WTC11 (cell line): ENCODE data around the gene ERC2. TPM values are rescaled to one million over a fixed set of nuclear protein-coding genes. Genes with fewer than 3 reads are reported as not detected.

Experiments used
- ATAC-seq: fragments of 200-7000 bp; cut with Tn5 transposase; 2 replicates; pipeline ENCODE4 v1.10.0; 2021; ENCODE audit warnings: mild to moderate bottlenecking, moderate library complexity
- CTCF ChIA-PET: fragments of 300-600 bp; sonication (Branson Sonifier 250); formaldehyde crosslinking; loops from one replicate; lab custom pipeline; 2021; ENCODE audit warnings: antibody characterized with exemption; lab: Charles Lee
- POLR2A ChIA-PET: fragments of 350-600 bp; sonication (Branson Sonifier 250); formaldehyde crosslinking; loops from one replicate; lab custom pipeline; 2021; ENCODE audit warnings: antibody characterized with exemption; lab: Charles Lee
- DNase-seq: peaks from one replicate; pipeline ENCODE4 v3.0.0; 2021; ENCODE audit warnings: low spot score
- H3K27ac Mint-ChIP-seq: 2 replicates; pipeline ENCODE4 v1.8.0; 2021; ENCODE audit warnings: mixed read lengths
- H3K27me3 Mint-ChIP-seq: 2 replicates; pipeline ENCODE4 v1.8.0; 2021; ENCODE audit warnings: low read depth, mild to moderate bottlenecking, moderate library complexity, mixed read lengths
- H3K36me3 Mint-ChIP-seq: 2 replicates; pipeline ENCODE4 v1.8.0; 2021; ENCODE audit warnings: mixed read lengths
- H3K4me1 Mint-ChIP-seq: 2 replicates; pipeline ENCODE4 v1.8.0; 2022; ENCODE audit warnings: mixed read lengths
- H3K4me3 Mint-ChIP-seq: 2 replicates; pipeline ENCODE4 v1.8.0; 2021; ENCODE audit warnings: mild to moderate bottlenecking, moderate library complexity, mixed read lengths
- H3K9me3 Mint-ChIP-seq: 2 replicates; pipeline ENCODE4 v1.8.0; 2021; ENCODE audit warnings: mixed read lengths
- ARID4B ChIP-seq: sonication (generic); formaldehyde crosslinking; IDR thresholded peaks from 2 replicates; pipeline ENCODE4 v1.8.0; 2023; ENCODE audit warnings: missing genetic modification reagents, mild to moderate bottlenecking, borderline replicate concordance
- ESRRA ChIP-seq: sonication (generic); formaldehyde crosslinking; IDR thresholded peaks from 2 replicates; pipeline ENCODE4 v1.8.1; 2022; ENCODE audit warnings: mild to moderate bottlenecking, missing genetic modification reagents, borderline replicate concordance
- GABPB1 ChIP-seq: sonication (generic); formaldehyde crosslinking; IDR thresholded peaks from 2 replicates; pipeline ENCODE4 v1.8.1; 2023; ENCODE audit warnings: mild to moderate bottlenecking, missing genetic modification reagents
- GTF2I ChIP-seq: fragments of 250-450 bp; sonication (Bioruptor Pico); conservative IDR thresholded peaks from 2 replicates; pipeline ENCODE4 v1.4.0; 2021; ENCODE audit warnings: mild to moderate bottlenecking
- KAT7 ChIP-seq: sonication (generic); formaldehyde crosslinking; IDR thresholded peaks from 2 replicates; pipeline ENCODE4 v1.8.1; 2023; ENCODE audit warnings: missing genetic modification reagents, mild to moderate bottlenecking, borderline replicate concordance
- NR1H2 ChIP-seq: sonication (generic); formaldehyde crosslinking; IDR thresholded peaks from 2 replicates; pipeline ENCODE4 v1.9.0; 2021; ENCODE audit warnings: mild to moderate bottlenecking, moderate library complexity, missing genetic modification reagents
- PREB ChIP-seq: sonication (generic); formaldehyde crosslinking; IDR thresholded peaks from 2 replicates; pipeline ENCODE4 v1.8.1; 2022; ENCODE audit warnings: mild to moderate bottlenecking, missing genetic modification reagents, moderate library complexity, borderline replicate concordance
- RELA ChIP-seq: sonication (generic); formaldehyde crosslinking; IDR thresholded peaks from 2 replicates; pipeline ENCODE4 v1.8.1; 2022; ENCODE audit warnings: missing genetic modification reagents, mild to moderate bottlenecking, borderline replicate concordance
- SMAD3 ChIP-seq: sonication (generic); formaldehyde crosslinking; IDR thresholded peaks from 2 replicates; pipeline ENCODE4 v1.8.0; 2022; ENCODE audit warnings: missing genetic modification reagents, mild to moderate bottlenecking, borderline replicate concordance
- TCF7 ChIP-seq: sonication (generic); formaldehyde crosslinking; IDR thresholded peaks from 2 replicates; pipeline ENCODE4 v1.8.0; 2022; ENCODE audit warnings: mild to moderate bottlenecking, low read depth, missing genetic modification reagents, moderate library complexity
- TEAD1 ChIP-seq: sonication (generic); formaldehyde crosslinking; IDR thresholded peaks from 2 replicates; pipeline ENCODE4 v1.8.0; 2022; ENCODE audit warnings: mild to moderate bottlenecking, missing genetic modification reagents
- TP53 ChIP-seq: sonication (generic); formaldehyde crosslinking; IDR thresholded peaks from 2 replicates; pipeline ENCODE4 v1.8.1; 2023; ENCODE audit warnings: mild to moderate bottlenecking, missing genetic modification reagents
- ZNF281 ChIP-seq: sonication (generic); formaldehyde crosslinking; IDR thresholded peaks from 2 replicates; pipeline ENCODE4 v1.8.0; 2023; ENCODE audit warnings: mild to moderate bottlenecking, missing genetic modification reagents
- ZNF425 ChIP-seq: fragments of 250-450 bp; sonication (Bioruptor Pico); conservative IDR thresholded peaks from 2 replicates; pipeline ENCODE4 v1.9.0; 2021; ENCODE audit warnings: mild to moderate bottlenecking
- ZNF671 ChIP-seq: fragments of 250-450 bp; sonication (Bioruptor Pico); IDR thresholded peaks from 2 replicates; pipeline ENCODE4 v1.8.0; 2021; ENCODE audit warnings: mild to moderate bottlenecking
- total RNA-seq: library from RNA; stranded (reverse); gene quantifications from 3 replicates; pipeline ENCODE4 v1.2.3, GENCODE V29; 2021
- TF ChIP-seq, protein P1 (sequence below): fragments of 250-450 bp; sonication (Bioruptor Pico); IDR thresholded peaks from 2 replicates; pipeline ENCODE4 v1.9.0; 2021; ENCODE audit warnings: moderate library complexity, mild to moderate bottlenecking, inconsistent platforms, borderline replicate concordance
- TF ChIP-seq, protein P2 (sequence below): fragments of 200-600 bp; IDR thresholded peaks from 2 replicates; pipeline ENCODE4 v1.8.0; 2022; ENCODE audit warnings: antibody characterized with exemption
- TF ChIP-seq, protein P3 (sequence below): fragments of 250-450 bp; sonication (Bioruptor Pico); IDR thresholded peaks from 2 replicates; pipeline ENCODE4 v2.1.2; 2022; ENCODE audit warnings: mild to moderate bottlenecking, moderate library complexity
- TF ChIP-seq, protein P4 (sequence below): sonication (generic); formaldehyde crosslinking; IDR thresholded peaks from 2 replicates; pipeline ENCODE4 v1.8.1; 2023; ENCODE audit warnings: mild to moderate bottlenecking, missing genetic modification reagents, moderate library complexity

Gene ERC2
- total RNA-seq, 1 experiment from 2014 or later, result 23.5 TPM

- TF ChIP-seq ZNF425 (CRISPR knock-in tag) (no peak), GABPB1 (CRISPR knock-in tag) (no peak), TEAD1 (CRISPR knock-in tag) (no peak), ZNF671 (no peak), SMAD3 (CRISPR knock-in tag) (no peak), PREB (no peak), ESRRA (no peak), RELA (no peak), TCF7 (CRISPR knock-in tag) (no peak)
- TF ChIP-seq, protein P1, sequence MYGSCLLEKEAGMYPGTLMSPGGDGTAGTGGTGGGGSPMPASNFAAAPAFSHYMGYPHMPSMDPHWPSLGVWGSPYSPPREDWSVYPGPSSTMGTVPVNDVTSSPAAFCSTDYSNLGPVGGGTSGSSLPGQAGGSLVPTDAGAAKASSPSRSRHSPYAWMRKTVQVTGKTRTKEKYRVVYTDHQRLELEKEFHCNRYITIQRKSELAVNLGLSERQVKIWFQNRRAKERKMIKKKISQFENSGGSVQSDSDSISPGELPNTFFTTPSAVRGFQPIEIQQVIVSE (CRISPR knock-in tag), result no peak
- TF ChIP-seq, protein P2, sequence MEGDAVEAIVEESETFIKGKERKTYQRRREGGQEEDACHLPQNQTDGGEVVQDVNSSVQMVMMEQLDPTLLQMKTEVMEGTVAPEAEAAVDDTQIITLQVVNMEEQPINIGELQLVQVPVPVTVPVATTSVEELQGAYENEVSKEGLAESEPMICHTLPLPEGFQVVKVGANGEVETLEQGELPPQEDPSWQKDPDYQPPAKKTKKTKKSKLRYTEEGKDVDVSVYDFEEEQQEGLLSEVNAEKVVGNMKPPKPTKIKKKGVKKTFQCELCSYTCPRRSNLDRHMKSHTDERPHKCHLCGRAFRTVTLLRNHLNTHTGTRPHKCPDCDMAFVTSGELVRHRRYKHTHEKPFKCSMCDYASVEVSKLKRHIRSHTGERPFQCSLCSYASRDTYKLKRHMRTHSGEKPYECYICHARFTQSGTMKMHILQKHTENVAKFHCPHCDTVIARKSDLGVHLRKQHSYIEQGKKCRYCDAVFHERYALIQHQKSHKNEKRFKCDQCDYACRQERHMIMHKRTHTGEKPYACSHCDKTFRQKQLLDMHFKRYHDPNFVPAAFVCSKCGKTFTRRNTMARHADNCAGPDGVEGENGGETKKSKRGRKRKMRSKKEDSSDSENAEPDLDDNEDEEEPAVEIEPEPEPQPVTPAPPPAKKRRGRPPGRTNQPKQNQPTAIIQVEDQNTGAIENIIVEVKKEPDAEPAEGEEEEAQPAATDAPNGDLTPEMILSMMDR, result no peak
- TF ChIP-seq, protein P3, sequence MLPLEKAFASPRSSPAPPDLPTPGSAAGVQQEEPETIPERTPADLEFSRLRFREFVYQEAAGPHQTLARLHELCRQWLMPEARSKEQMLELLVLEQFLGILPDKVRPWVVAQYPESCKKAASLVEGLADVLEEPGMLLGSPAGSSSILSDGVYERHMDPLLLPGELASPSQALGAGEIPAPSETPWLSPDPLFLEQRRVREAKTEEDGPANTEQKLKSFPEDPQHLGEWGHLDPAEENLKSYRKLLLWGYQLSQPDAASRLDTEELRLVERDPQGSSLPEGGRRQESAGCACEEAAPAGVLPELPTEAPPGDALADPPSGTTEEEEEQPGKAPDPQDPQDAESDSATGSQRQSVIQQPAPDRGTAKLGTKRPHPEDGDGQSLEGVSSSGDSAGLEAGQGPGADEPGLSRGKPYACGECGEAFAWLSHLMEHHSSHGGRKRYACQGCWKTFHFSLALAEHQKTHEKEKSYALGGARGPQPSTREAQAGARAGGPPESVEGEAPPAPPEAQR (CRISPR knock-in tag), result no peak
Measured at GRCh38 chr3:55559500-55560423, 908.5 kb downstream of the ERC2 start (continued).

GRCh38 chr3:55558316-55558715 lies 910.0 kb downstream of the ERC2 start:
- no peak overlapping the region for H3K27ac Mint-ChIP-seq
- no peak overlapping the region for H3K4me3 Mint-ChIP-seq
- ATAC-seq, result no peak
- no peaks in the 10 kb centered on the region for H3K36me3 Mint-ChIP-seq
- ChIA-PET CTCF (no interaction called here), POLR2A (no interaction called here)
- no peaks in the 10 kb centered on the region for H3K9me3 Mint-ChIP-seq
- H3K4me1 Mint-ChIP-seq, result peaks cover 36% of the 10 kb centered on the region
- H3K27me3 Mint-ChIP-seq, result no peaks in the 10 kb centered on the region
- DNase-seq, result no peak
- TF ChIP-seq NR1H2 (CRISPR knock-in tag) (no peak), ARID4B (no peak), TP53 (no peak), KAT7 (CRISPR knock-in tag) (no peak), RELA (no peak), GTF2I (CRISPR knock-in tag) (no peak), ZNF281 (CRISPR knock-in tag) (no peak)
- TF ChIP-seq, protein P4, sequence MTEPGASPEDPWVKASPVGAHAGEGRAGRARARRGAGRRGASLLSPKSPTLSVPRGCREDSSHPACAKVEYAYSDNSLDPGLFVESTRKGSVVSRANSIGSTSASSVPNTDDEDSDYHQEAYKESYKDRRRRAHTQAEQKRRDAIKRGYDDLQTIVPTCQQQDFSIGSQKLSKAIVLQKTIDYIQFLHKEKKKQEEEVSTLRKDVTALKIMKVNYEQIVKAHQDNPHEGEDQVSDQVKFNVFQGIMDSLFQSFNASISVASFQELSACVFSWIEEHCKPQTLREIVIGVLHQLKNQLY (CRISPR knock-in tag), result no peak
